Naive thymus-derived CD4-positive, alpha-beta T cell (primary cell): ENCODE data around the gene ZBTB48. TPM values are rescaled to one million over a fixed set of nuclear protein-coding genes. Genes with fewer than 3 reads are reported as not detected.

Experiments
- ATAC-seq: fragments of 150-1000 bp; cut with Tn5 transposase; 2 replicates; pipeline ENCODE4 v1.10.0; 2021; ENCODE audit warnings: mild to moderate bottlenecking, moderate library complexity
- CTCF ChIA-PET: fragments of 350-600 bp; sonication (Branson Sonifier 250); formaldehyde crosslinking; loops from one replicate; lab custom pipeline; 2021; ENCODE audit warnings: antibody characterized with exemption; lab: Charles Lee
- POLR2A ChIA-PET: fragments of 350-600 bp; sonication (Branson Sonifier 250); formaldehyde crosslinking; loops from one replicate; lab custom pipeline; 2021; ENCODE audit warnings: antibody characterized with exemption, inconsistent platforms; lab: Charles Lee
- DNase-seq, 9 donors: peaks; one replicate each; pipeline versions ENCODE4 v3.0.0 to v3.0.0-alpha.2; 2020 to 2022; ENCODE audit warnings: mixed read lengths in 1 of 9
- H3K27ac ChIP-seq: one replicate; pipeline ENCODE4 v1.7.0; 2013; ENCODE audit warnings: mild to moderate bottlenecking, low read depth, low read length, moderate library complexity
- H3K27me3 ChIP-seq, 2 donors: one replicate each; pipeline ENCODE4 v1.7.0; 2013; ENCODE audit warnings: low read length in 2 of 2, mild to moderate bottlenecking in 2 of 2, moderate library complexity in 2 of 2; ENCODE audit not compliant: control insufficient read depth in 2 of 2, insufficient read depth in 2 of 2
- H3K36me3 ChIP-seq, 3 experiments: 1 replicate in 2 of 3; 2 replicates in 1 of 3; pipeline ENCODE4 v1.7.0; 2013; ENCODE audit warnings: low read length in 3 of 3, mild to moderate bottlenecking in 3 of 3, moderate library complexity in 1 of 3; ENCODE audit not compliant: insufficient read depth in 3 of 3, control insufficient read depth in 2 of 3
- H3K4me1 ChIP-seq, 2 donors: one replicate each; pipeline ENCODE4 v1.7.0; 2013; ENCODE audit warnings: low read length in 2 of 2, mild to moderate bottlenecking in 2 of 2, moderate library complexity in 1 of 2; ENCODE audit not compliant: control insufficient read depth in 2 of 2, insufficient read depth in 2 of 2
- H3K4me3 ChIP-seq: 2 replicates; pipeline ENCODE4 v1.7.0; 2013; ENCODE audit warnings: mild to moderate bottlenecking, low read length
- H3K9me3 ChIP-seq, 3 experiments: 1 replicate in 2 of 3; 2 replicates in 1 of 3; pipeline ENCODE4 v1.7.0; 2013; ENCODE audit warnings: low read length in 3 of 3; ENCODE audit not compliant: control insufficient read depth in 2 of 3
- H3K27ac Mint-ChIP-seq, 9 donors: one replicate each; pipeline ENCODE4 v1.8.0; 2020 to 2022; ENCODE audit warnings: mixed read lengths in 9 of 9, mild to moderate bottlenecking in 8 of 9, moderate library complexity in 5 of 9, inconsistent platforms in 2 of 9
- H3K27me3 Mint-ChIP-seq, 5 donors: one replicate each; pipeline ENCODE4 v1.8.0; 2021 to 2022; ENCODE audit warnings: mixed read lengths in 5 of 5, mild to moderate bottlenecking in 1 of 5
- H3K36me3 Mint-ChIP-seq, 5 donors: one replicate each; pipeline ENCODE4 v1.8.0; 2020 to 2022; ENCODE audit warnings: mixed read lengths in 5 of 5, mild to moderate bottlenecking in 3 of 5, inconsistent platforms in 1 of 5
- H3K4me1 Mint-ChIP-seq, 7 donors: one replicate each; pipeline ENCODE4 v1.8.0; 2020 to 2022; ENCODE audit warnings: mixed read lengths in 7 of 7, mild to moderate bottlenecking in 3 of 7, inconsistent platforms in 1 of 7
- H3K4me3 Mint-ChIP-seq, 10 donors: one replicate each; pipeline ENCODE4 v1.8.0; 2020 to 2022; ENCODE audit warnings: mild to moderate bottlenecking in 10 of 10, mixed read lengths in 10 of 10, moderate library complexity in 6 of 10, inconsistent platforms in 2 of 10
- H3K9me3 Mint-ChIP-seq, 11 donors: one replicate each; pipeline ENCODE4 v1.8.0; 2020 to 2022; ENCODE audit warnings: mixed read lengths in 11 of 11, mild to moderate bottlenecking in 4 of 11, inconsistent platforms in 1 of 11, moderate library complexity in 1 of 11
- intact Hi-C, 2 donors: fragments of 100-400 bp; cut with micrococcal nuclease; formaldehyde crosslinking; loops; one replicate each; pipeline ENCODE4 v1.15.1; 2023
- polyA plus RNA-seq, 2 donors: library from polyadenylated mRNA; unstranded; fragments of 300-500 nt; fragmentation: Illumina TruSeq; gene quantifications; one replicate each; pipeline ENCODE4 v1.2.3, GENCODE V29; 2021
- total RNA-seq, 6 experiments: library from RNA in 5 of 6; stranded (reverse) in 5 of 6; gene quantifications; 1 replicate in 5 of 6; 2 replicates in 1 of 6; pipeline ENCODE4 v1.2.3 and lab custom pipeline; 2021 to 2026

ZBTB48 gene
- total and polyA plus RNA-seq, 7 experiments from 2014 or later: 18.5 to 70.4 (median 40.8) TPM

DNA sequence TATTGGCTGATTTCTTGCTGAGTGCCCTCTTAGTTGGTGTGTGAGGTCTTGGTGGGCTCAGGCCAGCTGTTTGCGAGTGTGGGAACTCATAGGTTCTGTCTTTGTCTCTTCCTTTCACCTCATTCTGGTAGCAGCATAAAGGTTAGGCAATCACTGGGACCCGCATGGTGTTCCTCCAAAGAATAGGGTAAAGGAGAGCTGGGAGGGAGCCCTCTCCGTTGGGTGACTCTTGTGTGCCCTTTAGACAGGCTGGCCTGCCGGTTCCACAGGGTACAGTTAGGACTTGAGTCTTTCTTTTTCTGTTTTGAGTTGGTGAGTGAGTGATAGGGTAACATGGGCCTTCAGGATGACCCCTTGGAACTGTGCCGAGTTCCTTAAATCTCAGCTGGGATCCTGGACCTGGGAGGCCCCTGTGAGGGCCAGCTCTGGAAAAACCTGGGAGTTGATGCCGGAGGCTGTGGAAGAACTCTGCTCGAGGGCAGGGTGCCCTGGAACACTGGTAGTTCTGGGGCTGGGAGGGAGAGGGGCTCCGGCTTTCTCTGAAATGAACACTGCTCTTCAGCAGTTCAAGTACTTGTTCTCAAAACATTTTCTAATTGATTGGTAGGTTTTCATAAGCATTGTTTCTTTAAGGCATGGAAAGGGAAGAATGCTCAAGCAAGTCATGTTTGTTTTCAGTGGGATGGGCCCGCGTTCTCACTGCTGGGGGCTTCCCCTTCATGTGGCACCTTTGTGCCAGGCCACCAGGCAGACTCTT lies 42.8 kb downstream of the ZBTB48 start:
- ChIA-PET CTCF (interaction anchor here (1.2 to 2.0 kb wide), 3 partner anchors 18 to 21 kb away, joined by 3 to 7 read pairs (median 3); no protein-coding TSS in a partner anchor), POLR2A (interaction anchor here (0.6 to 14.2 kb wide), 3 partner anchors 19 to 71 kb away, joined by 3 to 246 read pairs (median 4); partner anchors contain the start of genes KLHL21 and ZBTB48)
- ATAC-seq: no peak
- H3K4me1 ChIP-seq: peaks cover 13 to 18% of the 10 kb centered on the region in 2 donors
- peaks cover 0 to 9% (median 3%) of the 10 kb centered on the region in 5 donors for H3K36me3 Mint-ChIP-seq
- intact Hi-C loops: no loop called here
- peak overlapping the region in 1 of 9 donors; percentile 69 for H3K27ac Mint-ChIP-seq
- peaks cover 5 to 27% (median 25%) of the 10 kb centered on the region in 7 donors for H3K4me1 Mint-ChIP-seq
- no peaks in the 10 kb centered on the region for H3K27me3 Mint-ChIP-seq
- no peaks in the 10 kb centered on the region for H3K9me3 ChIP-seq
- H3K9me3 Mint-ChIP-seq: no peaks in the 10 kb centered on the region
- DNase-seq: no peak
- H3K4me3 ChIP-seq: no peak overlapping the region
- no peak overlapping the region for H3K27ac ChIP-seq
- H3K4me3 Mint-ChIP-seq: peak overlapping the region in 2 of 10 donors; percentile 2 to 9
- peaks cover 0 to 39% (median 0%) of the 10 kb centered on the region in 3 experiments for H3K36me3 ChIP-seq
- H3K27me3 ChIP-seq: no peaks in the 10 kb centered on the region

DNA sequence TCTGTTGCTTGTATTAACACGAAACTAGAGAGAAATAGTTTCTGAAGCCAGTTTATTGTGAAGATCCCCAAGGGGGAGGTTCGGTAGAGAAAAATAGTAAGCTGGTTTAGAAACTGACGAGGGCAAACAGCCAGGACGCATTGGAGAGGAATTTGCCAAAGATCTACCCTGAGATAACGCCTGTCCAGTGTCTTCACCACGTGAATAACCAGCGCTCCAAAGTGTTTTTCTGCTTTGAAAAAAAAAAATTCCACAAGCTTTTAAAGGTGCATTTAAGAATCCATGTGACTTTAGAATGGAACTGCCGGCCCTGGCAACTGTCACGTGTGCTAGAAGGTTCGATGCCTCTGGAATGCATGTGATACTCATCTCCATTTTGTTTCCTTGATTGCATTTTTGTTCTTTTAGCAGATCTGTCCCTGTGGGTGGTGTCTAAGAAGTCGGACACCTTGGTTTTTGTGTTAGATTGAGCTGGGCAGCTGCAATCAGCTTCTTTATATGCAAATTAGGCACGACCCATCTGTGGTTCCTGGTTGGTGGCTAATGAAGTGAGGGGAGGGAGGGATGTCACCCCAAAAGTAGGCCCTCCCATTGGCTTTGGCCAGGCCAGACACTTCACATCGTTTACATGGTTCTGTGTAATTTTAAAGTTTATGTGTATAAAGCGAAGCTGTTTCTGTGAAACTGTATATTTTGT lies 43.6 kb downstream of the ZBTB48 start:
- peaks cover 11 to 33% (median 30%) of the 10 kb centered on the region in 7 donors for H3K4me1 Mint-ChIP-seq
- intact Hi-C loops: no loop called here
- peaks cover 13 to 18% of the 10 kb centered on the region in 2 donors for H3K4me1 ChIP-seq
- H3K27me3 ChIP-seq: no peaks in the 10 kb centered on the region
- ChIA-PET CTCF (interaction anchor here (0.7 to 2.0 kb wide), 5 partner anchors 20 to 70 kb away, joined by 3 to 8 read pairs (median 4); no protein-coding TSS in a partner anchor), POLR2A (interaction anchor here (0.9 to 14.2 kb wide), 5 partner anchors 8 to 163 kb away, joined by 3 to 246 read pairs (median 5); partner anchors contain the start of genes KLHL21 and PHF13)
- peak overlapping the region in 7 of 10 donors; percentile 20 to 82 (median 36) for H3K4me3 Mint-ChIP-seq
- peaks cover 0 to 47% (median 0%) of the 10 kb centered on the region in 3 experiments for H3K36me3 ChIP-seq
- no peak for ATAC-seq
- H3K27ac Mint-ChIP-seq: peak overlapping the region in 5 of 9 donors; percentile 29 to 78 (median 38)
- H3K27me3 Mint-ChIP-seq: no peaks in the 10 kb centered on the region
- no peak overlapping the region for H3K4me3 ChIP-seq
- H3K36me3 Mint-ChIP-seq: peaks cover 0 to 13% (median 3%) of the 10 kb centered on the region in 5 donors
- no peaks in the 10 kb centered on the region for H3K9me3 ChIP-seq
- no peak overlapping the region for H3K27ac ChIP-seq
- no peaks in the 10 kb centered on the region for H3K9me3 Mint-ChIP-seq
- no peak for DNase-seq

DNA sequence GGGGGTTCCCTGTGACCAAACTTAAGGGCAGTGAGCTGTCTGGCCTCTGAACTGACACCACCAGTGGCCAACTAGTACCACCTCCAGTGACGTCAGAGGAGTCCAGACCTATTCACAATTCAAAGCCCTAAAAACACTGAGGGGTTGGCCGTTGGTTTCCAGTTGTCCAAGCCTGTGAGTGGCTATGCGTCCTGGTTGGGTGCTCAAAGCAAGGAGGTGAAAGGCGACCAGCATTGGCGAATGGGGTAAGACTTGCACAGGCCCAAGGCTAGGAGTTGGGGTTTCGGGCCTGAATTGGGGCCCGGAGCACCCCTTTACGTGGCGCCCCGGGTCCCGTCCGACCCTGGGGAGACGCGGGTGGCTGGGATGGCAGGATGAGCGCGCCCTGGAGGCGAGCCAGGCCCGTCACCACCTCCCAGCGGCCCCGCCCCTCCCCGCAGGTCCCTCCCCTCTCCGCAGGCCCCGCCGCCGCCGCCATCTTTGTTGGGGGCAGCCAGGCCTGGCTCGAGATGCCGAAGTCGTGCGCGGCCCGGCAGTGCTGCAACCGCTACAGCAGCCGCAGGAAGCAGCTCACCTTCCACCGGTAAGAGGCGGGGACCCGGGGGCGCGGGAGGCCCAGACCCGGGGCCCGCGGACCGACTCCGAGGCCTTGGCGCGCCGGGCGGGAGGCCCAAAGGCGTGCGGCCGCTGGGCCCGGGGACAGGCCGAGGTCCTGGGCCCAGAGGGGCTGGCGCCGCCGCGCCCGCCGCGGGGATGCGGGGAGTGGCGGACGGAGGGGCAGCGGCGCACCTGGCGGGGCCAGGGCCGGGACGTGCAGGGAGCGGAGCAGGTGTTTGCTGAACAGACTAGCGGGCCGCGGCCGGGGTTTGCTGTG lies 45.2 kb downstream of the ZBTB48 start, which contains the start of gene THAP3:
THAP3 (plus strand) TSS at position 159 of the 874 bp plus-strand sequence; CDS start at position 510, 351 bp downstream.
- H3K9me3 Mint-ChIP-seq: no peaks in the 10 kb centered on the region
- intact Hi-C loops: loop anchor here (1.0 to 5.0 kb wide), 10 partner anchors 12 to 426 kb away; partner anchors contain the start of genes NOL9 (in 2 of the 2), PHF13 (in 2 of the 2), ZBTB48 (in 2 of the 2) and ACOT7 (in 1 of the 2)

DNA sequence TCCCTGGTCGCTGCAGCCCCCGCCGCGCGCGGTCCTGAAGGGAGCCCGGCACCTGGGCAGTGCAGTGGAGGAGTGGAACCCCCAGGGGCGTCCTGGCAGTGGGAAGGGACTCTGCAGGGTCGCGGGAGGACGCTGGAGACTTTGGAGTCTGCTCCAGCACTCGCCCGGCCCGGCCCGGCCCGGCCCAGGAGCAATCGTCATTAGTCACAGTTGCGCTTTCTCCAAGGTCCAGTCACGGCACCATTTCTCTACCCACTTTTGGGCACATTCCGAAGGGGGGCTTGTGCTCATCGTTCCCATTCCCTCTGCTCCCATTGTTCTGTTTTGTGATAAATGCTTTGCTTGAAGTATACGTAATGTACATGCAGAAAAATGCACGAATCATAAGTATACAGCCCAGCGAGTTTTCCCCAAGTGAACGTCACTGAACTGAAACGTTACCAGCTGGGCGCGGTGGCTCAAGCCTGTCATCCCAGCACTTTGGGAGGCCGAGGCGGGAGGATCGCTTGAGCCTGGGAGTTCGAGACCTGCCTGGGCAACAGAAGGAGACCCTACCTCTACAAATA lies 45.9 kb downstream of the ZBTB48 start:
- ChIA-PET POLR2A (interaction anchor here (1.0 to 14.2 kb wide), 3 partner anchors 13 to 46 kb away, joined by 3 to 246 read pairs (median 4); partner anchors contain the start of genes KLHL21 and ZBTB48), CTCF (interaction anchor here (1.1 kb wide), 1 partner anchor 136 kb away, joined by 3 read pairs; no protein-coding TSS in a partner anchor)
- Mint-ChIP-seq H3K9me3 (no peaks in the 10 kb centered on the region), H3K4me3 (peak overlapping the region; percentile 86 to 97 (median 92)), H3K27me3 (no peaks in the 10 kb centered on the region), H3K27ac (peak overlapping the region; percentile 67 to 96 (median 85)), H3K36me3 (peaks cover 0 to 14% (median 4%) of the 10 kb centered on the region in 5 donors), H3K4me1 (peaks cover 11 to 39% (median 30%) of the 10 kb centered on the region in 7 donors)
- Histone ChIP-seq H3K4me1 (peaks cover 13 to 18% of the 10 kb centered on the region in 2 donors), H3K36me3 (peaks cover 0 to 52% (median 5%) of the 10 kb centered on the region in 3 experiments), H3K27ac (peak overlapping the region; percentile 78), H3K4me3 (peak overlapping the region; percentile 52), H3K27me3 (no peaks in the 10 kb centered on the region), H3K9me3 (no peaks in the 10 kb centered on the region)
- peak; percentile 36 for ATAC-seq
- DNase-seq: peak in 1 of 9 donors; percentile 3
- intact Hi-C loops: loop anchor here (1.0 to 5.0 kb wide), 10 partner anchors 12 to 426 kb away; partner anchors contain the start of genes NOL9 (in 2 of the 2), PHF13 (in 2 of the 2), ZBTB48 (in 2 of the 2) and ACOT7 (in 1 of the 2)

More for the DNA sequence above, 45.2 kb downstream of the ZBTB48 start, which contains the start of gene THAP3:
- H3K27ac Mint-ChIP-seq: peak within 1 kb of the TSS; percentile 72 to 96 (median 86)
- H3K27me3 Mint-ChIP-seq: no peaks in the 10 kb centered on the region
- DNase-seq (peak; percentile 77 to 90 (median 87)), ATAC-seq (peak; percentile 99)
- H3K4me3 Mint-ChIP-seq: peak within 1 kb of the TSS; percentile 86 to 97 (median 92)
- H3K27ac ChIP-seq: peak within 1 kb of the TSS; percentile 78
- peak within 1 kb of the TSS; percentile 52 for H3K4me3 ChIP-seq
- peaks cover 0 to 16% (median 5%) of the 10 kb centered on the region in 5 donors for H3K36me3 Mint-ChIP-seq
- peaks cover 11 to 39% (median 30%) of the 10 kb centered on the region in 7 donors for H3K4me1 Mint-ChIP-seq
- peaks cover 0 to 51% (median under 1%) of the 10 kb centered on the region in 3 experiments for H3K36me3 ChIP-seq
- H3K4me1 ChIP-seq: peaks cover 13 to 18% of the 10 kb centered on the region in 2 donors
- ChIA-PET CTCF (interaction anchor here (1.0 to 2.0 kb wide), 3 partner anchors 21 to 27 kb away, joined by 3 to 8 read pairs (median 7); no protein-coding TSS in a partner anchor), POLR2A (interaction anchor here (0.6 to 14.2 kb wide), 5 partner anchors 9 to 439 kb away, joined by 3 to 246 read pairs (median 5); partner anchors contain the start of genes KLHL21 and PHF13)
- no peaks in the 10 kb centered on the region for H3K9me3 ChIP-seq
- H3K27me3 ChIP-seq: no peaks in the 10 kb centered on the region

DNA sequence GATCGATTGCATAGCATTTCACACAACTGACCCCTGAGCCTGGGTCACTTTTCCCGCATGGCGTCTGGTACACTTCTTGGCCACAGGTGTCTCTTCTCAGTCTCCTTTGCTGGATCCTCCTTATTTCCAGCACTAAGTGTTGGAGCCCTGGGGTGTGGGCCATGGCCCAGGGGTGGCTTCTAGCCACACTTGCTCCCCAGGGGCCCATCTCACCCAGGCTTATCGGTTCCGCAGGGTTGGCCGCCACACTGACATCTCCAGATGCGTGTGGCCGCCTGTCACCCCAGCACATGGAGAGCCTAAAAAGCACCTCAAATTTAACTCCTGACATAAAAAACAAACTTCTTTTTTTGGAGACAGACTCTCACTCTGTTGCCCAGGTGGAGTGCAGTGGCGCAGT lies 47.2 kb downstream of the ZBTB48 start:
- POLR2A ChIA-PET: interaction anchor here (1.5 to 14.2 kb wide), 2 partner anchors 15 to 23 kb away, joined by 4 to 246 read pairs; partner anchors contain the start of gene KLHL21
- DNase-seq: no peak

More for the DNA sequence above, 47.2 kb downstream of the ZBTB48 start:
- peak overlapping the region; percentile 86 to 97 (median 92) for H3K4me3 Mint-ChIP-seq
- CTCF ChIA-PET: interaction anchor here (0.6 to 1.1 kb wide), 2 partner anchors 71 to 137 kb away, joined by 3 to 4 read pairs; no protein-coding TSS in a partner anchor
- H3K27me3 Mint-ChIP-seq: no peaks in the 10 kb centered on the region
- Histone ChIP-seq H3K4me3 (no peak overlapping the region), H3K27me3 (no peaks in the 10 kb centered on the region), H3K4me1 (peaks cover 13 to 18% of the 10 kb centered on the region in 2 donors), H3K9me3 (no peaks in the 10 kb centered on the region), H3K27ac (no peak overlapping the region), H3K36me3 (peaks cover 0 to 47% (median 5%) of the 10 kb centered on the region in 3 experiments)
- no peaks in the 10 kb centered on the region for H3K9me3 Mint-ChIP-seq
- H3K36me3 Mint-ChIP-seq: peaks cover 0 to 14% (median 4%) of the 10 kb centered on the region in 5 donors
- H3K27ac Mint-ChIP-seq: peak overlapping the region in 6 of 9 donors; percentile 13 to 89 (median 74)
- no peak for ATAC-seq
- intact Hi-C loops: loop anchor here (5.0 kb wide), 3 partner anchors 75 to 235 kb away; partner anchors contain the start of genes ACOT7 (in 1 of the 2) and DNAJC11 (in 1 of the 2)
- H3K4me1 Mint-ChIP-seq: peaks cover 11 to 39% (median 30%) of the 10 kb centered on the region in 7 donors
